Measurements from ENCODE around the gene BTBD9. TPM values are rescaled to one million over a fixed set of nuclear protein-coding genes. Genes with fewer than 3 reads are reported as not detected.

BTBD9 gene
- total and polyA plus RNA-seq, 2 of the 13 experiments (the other 11 are each of a cell fraction or from before 2014, with no cell fraction given): 1.2 to 3.0 TPM

DNA sequence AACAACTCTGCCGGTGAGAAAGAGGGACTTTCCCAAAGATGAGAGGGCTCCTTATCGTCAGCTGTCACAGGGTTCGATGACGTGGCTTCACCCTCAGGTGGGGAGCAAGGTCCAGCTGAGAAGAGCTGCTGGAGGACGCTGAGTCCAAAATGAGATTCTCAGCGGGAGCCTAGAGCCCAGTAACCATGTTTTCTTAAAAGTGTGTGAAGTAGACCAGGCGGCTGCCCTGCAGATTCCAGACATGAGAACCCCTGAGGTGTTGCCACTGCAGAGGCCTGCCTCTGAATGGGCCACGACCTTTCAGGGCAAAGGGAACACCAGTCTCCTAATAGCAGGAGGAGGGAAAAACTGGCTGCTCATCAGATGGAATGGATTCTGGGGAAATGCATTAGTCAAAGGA is 375.1 kb downstream of the BTBD9 start (continued):
- TF ChIP-seq MAFK (conservative IDR thresholded peaks at IDR 0.05 in 1 of 2, IDR thresholded peaks at IDR 0.05 in 1 of 2; ENCODE audit: low read length in 2 of 2): no peak
- no peak for TF ChIP-seq FIP1L1 (IDR thresholded peaks at IDR 0.05; ENCODE audit: borderline replicate concordance, insufficient read depth, low read depth, low read length)
- no peak for TF ChIP-seq ZNF3 (CRISPR knock-in tag; IDR thresholded peaks at IDR 0.05)
- peak; percentile 32; the same call in 1 of the 2 replicates for TF ChIP-seq ZNF607 (CRISPR knock-in tag; IDR thresholded peaks at IDR 0.05; ENCODE audit: borderline replicate concordance)
- no peak for TF ChIP-seq SSRP1 (CRISPR knock-in tag; IDR thresholded peaks at IDR 0.05)
- TF ChIP-seq ZNF546 (CRISPR knock-in tag; conservative IDR thresholded peaks at IDR 0.05): no peak
- no peak for TF ChIP-seq PRPF4 (IDR thresholded peaks at IDR 0.05; ENCODE audit: low read depth, low read length, poor library complexity, severe bottlenecking)
- TF ChIP-seq ZNF10 (CRISPR knock-in tag; IDR thresholded peaks at IDR 0.05; ENCODE audit: borderline replicate concordance, low read depth): no peak
- no peak for TF ChIP-seq TCF7L2 (IDR thresholded peaks at IDR 0.05; ENCODE audit: low read depth, low read length)
- TF ChIP-seq, protein P1, sequence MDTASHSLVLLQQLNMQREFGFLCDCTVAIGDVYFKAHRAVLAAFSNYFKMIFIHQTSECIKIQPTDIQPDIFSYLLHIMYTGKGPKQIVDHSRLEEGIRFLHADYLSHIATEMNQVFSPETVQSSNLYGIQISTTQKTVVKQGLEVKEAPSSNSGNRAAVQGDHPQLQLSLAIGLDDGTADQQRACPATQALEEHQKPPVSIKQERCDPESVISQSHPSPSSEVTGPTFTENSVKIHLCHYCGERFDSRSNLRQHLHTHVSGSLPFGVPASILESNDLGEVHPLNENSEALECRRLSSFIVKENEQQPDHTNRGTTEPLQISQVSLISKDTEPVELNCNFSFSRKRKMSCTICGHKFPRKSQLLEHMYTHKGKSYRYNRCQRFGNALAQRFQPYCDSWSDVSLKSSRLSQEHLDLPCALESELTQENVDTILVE (CRISPR knock-in tag; IDR thresholded peaks at IDR 0.05): no peak
- TF ChIP-seq, protein P2, sequence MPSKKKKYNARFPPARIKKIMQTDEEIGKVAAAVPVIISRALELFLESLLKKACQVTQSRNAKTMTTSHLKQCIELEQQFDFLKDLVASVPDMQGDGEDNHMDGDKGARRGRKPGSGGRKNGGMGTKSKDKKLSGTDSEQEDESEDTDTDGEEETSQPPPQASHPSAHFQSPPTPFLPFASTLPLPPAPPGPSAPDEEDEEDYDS (CRISPR knock-in tag; IDR thresholded peaks at IDR 0.05): no peak
- TF ChIP-seq CHCHD3 (CRISPR knock-in tag; IDR thresholded peaks at IDR 0.05): no peak
- no peak for TF ChIP-seq ZNF557 (CRISPR knock-in tag; IDR thresholded peaks at IDR 0.05)
- no peak for TF ChIP-seq SYNCRIP (IDR thresholded peaks at IDR 0.05; ENCODE audit: insufficient read depth, low read depth, low read length)
- TF ChIP-seq RFX1 (IDR thresholded peaks at IDR 0.05): no peak
- peak in 1 of 2 experiments; percentile 12; a peak in 1 of 4 replicates for TF ChIP-seq NR2F1 (CRISPR knock-in tag; IDR thresholded peaks at IDR 0.05)
- TF ChIP-seq, protein P3, sequence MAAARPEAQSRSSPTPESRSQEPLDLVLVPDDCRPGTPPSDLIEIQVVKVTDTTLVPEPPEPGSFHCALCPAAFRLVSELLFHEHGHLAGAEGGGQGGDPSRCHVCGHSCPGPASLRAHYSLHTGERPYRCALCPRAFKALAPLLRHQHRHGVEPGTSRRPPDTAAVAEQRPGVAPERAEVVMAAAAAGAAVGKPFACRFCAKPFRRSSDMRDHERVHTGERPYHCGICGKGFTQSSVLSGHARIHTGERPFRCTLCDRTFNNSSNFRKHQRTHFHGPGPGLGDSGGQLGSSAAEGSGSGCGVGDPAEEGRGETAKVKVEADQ (CRISPR knock-in tag; IDR thresholded peaks at IDR 0.05; ENCODE audit: borderline replicate concordance): no peak
- no peak for TF ChIP-seq DPF2 (CRISPR knock-in tag; IDR thresholded peaks at IDR 0.05; ENCODE audit: borderline replicate concordance, low read depth)
- no peak for TF ChIP-seq ZSCAN25 (CRISPR knock-in tag; IDR thresholded peaks at IDR 0.05)
- no peak for TF ChIP-seq MTA1 (CRISPR knock-in tag; IDR thresholded peaks at IDR 0.05; ENCODE audit: borderline replicate concordance)
- TF ChIP-seq, protein P4, sequence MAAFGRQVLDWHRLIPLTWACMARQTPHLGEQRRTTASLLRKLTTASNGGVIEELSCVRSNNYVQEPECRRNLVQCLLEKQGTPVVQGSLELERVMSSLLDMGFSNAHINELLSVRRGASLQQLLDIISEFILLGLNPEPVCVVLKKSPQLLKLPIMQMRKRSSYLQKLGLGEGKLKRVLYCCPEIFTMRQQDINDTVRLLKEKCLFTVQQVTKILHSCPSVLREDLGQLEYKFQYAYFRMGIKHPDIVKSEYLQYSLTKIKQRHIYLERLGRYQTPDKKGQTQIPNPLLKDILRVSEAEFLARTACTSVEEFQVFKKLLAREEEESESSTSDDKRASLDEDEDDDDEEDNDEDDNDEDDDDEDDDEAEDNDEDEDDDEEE (CRISPR knock-in tag; IDR thresholded peaks at IDR 0.05): no peak
- no peak for TF ChIP-seq ZFX (CRISPR knock-in tag; IDR thresholded peaks at IDR 0.05; ENCODE audit: low read depth)
- TF ChIP-seq ZNF224 (CRISPR knock-in tag; IDR thresholded peaks at IDR 0.05): no peak
